B cell (primary cell): ENCODE measurements around the gene CADM1.

ENCODE experiments used
- CTCF ChIP-seq: fragments of 200-600 bp; IDR thresholded peaks from one replicate; pipeline ENCODE4 v1.8.0; 2022; ENCODE audit warnings: antibody characterized with exemption, mild to moderate bottlenecking
- EZH2 ChIP-seq: IDR thresholded peaks from 2 replicates; pipeline ENCODE4 v1.6.1; 2012; ENCODE audit warnings: borderline replicate concordance, low read depth, mild to moderate bottlenecking, moderate library complexity, low read length; ENCODE audit not compliant: insufficient read depth, poor library complexity, severe bottlenecking

- no peak for TF ChIP-seq CTCF
- no peak for TF ChIP-seq EZH2
These were observed 17.6 kb upstream of the CADM1 start for GRCh38 chr11:115521825-115522224.
